Measurements from ENCODE around the gene DHX35. TPM values are rescaled to one million over a fixed set of nuclear protein-coding genes. Genes with fewer than 3 reads are reported as not detected.

The DHX35 gene
- total and polyA plus RNA-seq, 2 of the 13 experiments (the other 11 are each of a cell fraction or from before 2014, with no cell fraction given) = 25.8 to 28.7 TPM

GRCh38 chr20:38926142-38926933, 35.8 kb upstream of the DHX35 start, which contains the start of gene FAM83D (continued):
- TF ChIP-seq MLXIP (CRISPR knock-in tag; IDR thresholded peaks at IDR 0.05; ENCODE audit: borderline replicate concordance) (no peak), JUNB (CRISPR knock-in tag; IDR thresholded peaks at IDR 0.05; ENCODE audit: borderline replicate concordance) (no peak; the same call in 1 of the 2 replicates), ZNF274 (CRISPR knock-in tag; IDR thresholded peaks at IDR 0.05) (peak; percentile 95), ZNF292 (CRISPR knock-in tag; IDR thresholded peaks at IDR 0.05; ENCODE audit: borderline replicate concordance, low read depth) (peak; percentile 69; the same call in 1 of the 2 replicates), DNMT3B (CRISPR knock-in tag; conservative IDR thresholded peaks at IDR 0.05) (peak; percentile 54; the same call in 1 of the 2 replicates), ZHX2 (IDR thresholded peaks at IDR 0.05; ENCODE audit: low read depth) (no peak; the same call in none of the 2 replicates), ZHX2 (CRISPR knock-in tag; IDR thresholded peaks at IDR 0.05; ENCODE audit: borderline replicate concordance) (no peak), FOSL2 (CRISPR knock-in tag; IDR thresholded peaks at IDR 0.05) (peak; percentile 49), SYNCRIP (IDR thresholded peaks at IDR 0.05; ENCODE audit: insufficient read depth, low read depth, low read length) (no peak), KLF16 (CRISPR knock-in tag; IDR thresholded peaks at IDR 0.05) (peak; percentile 75 to 91; a peak in 3 of 4 replicates)

All from HepG2 (cell line).